Neuronal stem cell (in vitro differentiated cells): ENCODE measurements around the gene SERPINA1.

Experiments used
- DNase-seq: peaks from one replicate; pipeline ENCODE4 v3.0.0-alpha.2; 2013; ENCODE audit warnings: low spot score
- H2AFZ ChIP-seq: one replicate; pipeline ENCODE4 v1.6.1; 2013; ENCODE audit warnings: mild to moderate bottlenecking, low read length, inconsistent platforms
- H2AK5ac ChIP-seq: 2 replicates; pipeline ENCODE4 v1.6.1; 2013; ENCODE audit warnings: low read depth, mild to moderate bottlenecking, inconsistent platforms, low read length, moderate library complexity, mixed read lengths
- H2BK120ac ChIP-seq: 2 replicates; pipeline ENCODE4 v1.6.1; 2013; ENCODE audit warnings: low read depth, mild to moderate bottlenecking, inconsistent platforms, low read length, moderate library complexity, mixed read lengths
- H2BK12ac ChIP-seq: one replicate; pipeline ENCODE4 v1.6.1; 2013; ENCODE audit warnings: low read length, inconsistent platforms
- H2BK15ac ChIP-seq: 2 replicates; pipeline ENCODE4 v1.6.1; 2013; ENCODE audit warnings: mild to moderate bottlenecking, low read length, inconsistent platforms, mixed read lengths
- H2BK5ac ChIP-seq: one replicate; pipeline ENCODE4 v1.6.1; 2013; ENCODE audit warnings: inconsistent platforms, mild to moderate bottlenecking, low read length, moderate library complexity
- H3K14ac ChIP-seq: one replicate; pipeline ENCODE4 v1.6.1; 2013; ENCODE audit warnings: low read length, inconsistent platforms
- H3K18ac ChIP-seq: 2 replicates; pipeline ENCODE4 v1.6.1; 2013; ENCODE audit warnings: low read length, inconsistent platforms
- H3K23ac ChIP-seq: 2 replicates; pipeline ENCODE4 v1.6.1; 2013; ENCODE audit warnings: low read depth, mild to moderate bottlenecking, mixed read lengths, low read length, inconsistent platforms; ENCODE audit not compliant: poor library complexity
- H3K27ac ChIP-seq: replicated peaks from 3 replicates; pipeline ENCODE4 v1.5.1; 2013; ENCODE audit warnings: low read length, inconsistent platforms
- H3K27me3 ChIP-seq, 3 experiments: 2 replicates each; pipeline ENCODE4 v1.6.1; 2013; ENCODE audit warnings: low read length in 3 of 3, mild to moderate bottlenecking in 2 of 3, inconsistent platforms in 1 of 3, low read depth in 1 of 3, mixed read lengths in 1 of 3, moderate library complexity in 1 of 3; ENCODE audit not compliant: control insufficient read depth in 3 of 3, insufficient read depth in 3 of 3
- H3K36me3 ChIP-seq, 2 donors: replicated peaks in 1 of 2; 2 replicates each; pipeline ENCODE4 v1.6.1; 2013; ENCODE audit warnings: low read length in 2 of 2; ENCODE audit not compliant: control insufficient read depth in 2 of 2, insufficient read depth in 2 of 2
- H3K4ac ChIP-seq: 2 replicates; pipeline ENCODE4 v1.6.1; 2013; ENCODE audit warnings: inconsistent platforms, mild to moderate bottlenecking, low read length, moderate library complexity
- H3K4me1 ChIP-seq, 2 donors: 1 replicate in 1 of 2; 2 replicates in 1 of 2; pipeline ENCODE4 v1.6.1; 2013; ENCODE audit warnings: low read length in 2 of 2, low read depth in 1 of 2; ENCODE audit not compliant: control insufficient read depth in 2 of 2, insufficient read depth in 1 of 2
- H3K4me2 ChIP-seq: one replicate; pipeline ENCODE4 v1.6.1; 2013; ENCODE audit warnings: mild to moderate bottlenecking, low read length, inconsistent platforms; ENCODE audit not compliant: insufficient read depth, poor library complexity, severe bottlenecking
- H3K4me3 ChIP-seq, 2 donors: 2 replicates each; pipeline ENCODE4 v1.5.1; 2013; ENCODE audit warnings: low read length in 2 of 2, mild to moderate bottlenecking in 2 of 2, inconsistent platforms in 1 of 2, moderate library complexity in 1 of 2
- H3K79me1 ChIP-seq: one replicate; pipeline ENCODE4 v1.6.1; 2013; ENCODE audit warnings: low read depth, mild to moderate bottlenecking, inconsistent platforms, low read length, moderate library complexity
- H3K9ac ChIP-seq: one replicate; pipeline ENCODE4 v1.6.1; 2013; ENCODE audit warnings: mild to moderate bottlenecking, low read depth, low read length, inconsistent platforms; ENCODE audit not compliant: poor library complexity
- H3K9me3 ChIP-seq, 2 donors: replicated peaks in 1 of 2; 2 replicates each; pipeline versions ENCODE3 to v1.6.1; 2013; ENCODE audit warnings: low read length in 2 of 2, mild to moderate bottlenecking in 2 of 2, inconsistent platforms in 1 of 2, low read depth in 1 of 2, mixed read lengths in 1 of 2, moderate library complexity in 1 of 2; ENCODE audit not compliant: control insufficient read depth in 2 of 2, insufficient read depth in 1 of 2
- H4K8ac ChIP-seq: one replicate; pipeline ENCODE4 v1.6.1; 2013; ENCODE audit warnings: low read depth, mild to moderate bottlenecking, inconsistent platforms, low read length, moderate library complexity
- H4K91ac ChIP-seq: one replicate; pipeline ENCODE4 v1.6.1; 2013; ENCODE audit warnings: low read length, low read depth, mild to moderate bottlenecking, inconsistent platforms; ENCODE audit not compliant: poor library complexity
- WGBS, 2 donors: extraction: QIAGEN DNeasy Blood & Tissue Kit; methylation state at CpG; one replicate each; pipeline ENCODE4 v1.1.7; 2013; ENCODE audit warnings: missing lambda C conversion rate in 2 of 2, mixed read lengths in 1 of 2; ENCODE audit not compliant: insufficient read length in 2 of 2, insufficient replicate concordance in 1 of 2; ENCODE audit errors: extremely low coverage in 2 of 2; 5-methylcytosine and 5-hydroxymethylcytosine counted together

SERPINA1 gene

DNA sequence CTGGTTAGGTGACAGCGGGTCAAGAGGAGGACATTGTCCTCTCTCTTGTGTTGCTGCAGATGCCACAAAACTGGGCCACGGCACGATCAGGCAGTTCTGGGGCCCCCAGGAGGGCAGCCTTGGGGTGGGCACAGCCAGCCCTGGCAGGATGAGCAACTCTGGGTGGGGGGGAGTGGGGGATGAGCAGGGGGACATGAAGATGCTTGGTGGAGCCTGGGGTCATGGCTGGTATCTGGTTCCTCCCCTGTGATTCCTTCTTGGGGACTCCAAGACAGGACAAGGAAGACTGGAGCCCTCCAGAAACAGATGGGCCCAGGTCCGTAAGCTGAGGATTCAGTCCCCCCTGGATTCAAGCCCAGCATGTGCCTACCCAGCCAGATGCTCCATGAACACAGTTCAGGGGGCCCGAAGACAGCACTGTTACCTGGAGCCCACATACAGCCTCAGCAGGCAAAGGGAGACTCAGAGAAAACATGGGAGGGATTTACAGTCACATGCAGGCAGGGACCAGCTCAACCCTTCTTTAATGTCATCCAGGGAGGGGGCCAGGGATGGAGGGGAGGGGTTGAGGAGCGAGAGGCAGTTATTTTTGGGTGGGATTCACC, 10.4 kb downstream of the SERPINA1 start:
- Histone ChIP-seq H3K23ac (no peak overlapping the region), H4K91ac (no peak overlapping the region), H3K36me3 (no peaks in the 10 kb centered on the region), H3K9me3 (no peaks in the 10 kb centered on the region), H3K14ac (no peak overlapping the region), H3K4me1 (peaks cover 0 to 12% of the 10 kb centered on the region in 2 donors), H3K27me3 (no peaks in the 10 kb centered on the region), H4K8ac (no peak overlapping the region), H3K4ac (no peak overlapping the region), H2AFZ (no peak overlapping the region), H2BK15ac (no peak overlapping the region), H3K18ac (peak overlapping the region; percentile 51), H3K9ac (no peak overlapping the region), H3K79me1 (no peaks in the 10 kb centered on the region), H2AK5ac (peak overlapping the region; percentile 14), H2BK5ac (no peak overlapping the region), H2BK120ac (no peak overlapping the region), H3K4me3 (no peak overlapping the region), H3K4me2 (no peak overlapping the region), H2BK12ac (no peak overlapping the region), H3K27ac (no peak overlapping the region)
- no peak for DNase-seq
- no CpG with 5 or more reads among the region's 6 CpGs for WGBS, 2 donors

DNA sequence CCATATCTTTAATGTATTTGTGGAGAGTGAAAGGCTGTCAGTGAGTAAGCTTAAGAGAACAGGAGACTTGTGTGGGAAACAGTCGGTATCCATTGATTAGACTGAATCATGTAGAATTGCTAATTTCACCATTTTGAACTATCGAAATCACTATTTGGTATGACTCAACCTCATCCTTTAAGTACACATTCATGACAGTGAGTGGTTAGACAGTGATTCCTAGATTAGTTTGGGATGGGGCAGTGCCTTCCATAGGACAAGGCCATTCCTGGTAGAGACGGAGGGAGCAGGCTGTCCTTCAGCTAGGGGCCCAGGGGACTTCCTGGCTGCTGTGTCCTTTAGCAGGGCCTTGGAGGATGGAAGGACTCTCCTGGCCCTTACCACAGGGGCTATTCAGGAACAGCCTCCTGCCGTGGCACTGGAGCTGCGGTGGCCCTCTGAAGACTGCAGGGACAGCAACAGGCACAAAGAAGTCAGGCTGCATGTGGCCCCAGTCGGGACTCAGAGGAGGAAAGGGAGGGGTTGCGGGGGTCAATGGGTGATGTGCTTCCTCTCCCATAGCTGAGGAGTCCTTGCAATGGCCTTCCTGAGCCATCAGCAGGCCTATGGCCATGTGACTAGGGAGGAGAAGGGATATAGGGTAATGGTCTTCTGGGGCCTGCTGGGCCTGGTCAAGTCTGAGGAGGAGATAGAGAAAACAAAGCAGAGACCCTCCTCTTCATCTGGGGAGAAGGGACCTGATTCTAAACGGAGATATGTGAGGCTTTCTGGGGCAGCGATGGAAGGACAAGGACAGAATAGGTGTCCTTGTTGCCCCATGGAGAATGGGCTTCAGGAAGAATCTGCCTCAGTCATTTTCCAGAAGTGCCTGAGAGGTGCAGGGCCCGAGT, 11.2 kb downstream of the SERPINA1 start:
- H3K4me1 ChIP-seq: peaks cover 0 to 12% of the 10 kb centered on the region in 2 donors
- H2BK120ac ChIP-seq: no peak overlapping the region
- peak overlapping the region; percentile 16 for H4K91ac ChIP-seq
- peak overlapping the region; percentile 38 for H3K23ac ChIP-seq
- no peaks in the 10 kb centered on the region for H3K27me3 ChIP-seq
- H3K36me3 ChIP-seq: no peaks in the 10 kb centered on the region
- peak overlapping the region; percentile 51 for H3K18ac ChIP-seq
- no peak overlapping the region for H3K9ac ChIP-seq
- WGBS, 2 donors: no CpG with 5 or more reads among the region's 10 CpGs
- DNase-seq: no peak
- no peak overlapping the region for H2AFZ ChIP-seq
- no peak overlapping the region for H4K8ac ChIP-seq
- H2BK15ac ChIP-seq: peak overlapping the region; percentile 74
- H2AK5ac ChIP-seq: peak overlapping the region; percentile 14
- H3K27ac ChIP-seq: no peak overlapping the region
- peak overlapping the region; percentile 40 for H2BK5ac ChIP-seq
- H3K14ac ChIP-seq: no peak overlapping the region
- H2BK12ac ChIP-seq: no peak overlapping the region
- no peak overlapping the region for H3K4me3 ChIP-seq
- no peak overlapping the region for H3K4ac ChIP-seq
- H3K9me3 ChIP-seq: no peaks in the 10 kb centered on the region
- H3K79me1 ChIP-seq: no peaks in the 10 kb centered on the region
- H3K4me2 ChIP-seq: no peak overlapping the region

DNA sequence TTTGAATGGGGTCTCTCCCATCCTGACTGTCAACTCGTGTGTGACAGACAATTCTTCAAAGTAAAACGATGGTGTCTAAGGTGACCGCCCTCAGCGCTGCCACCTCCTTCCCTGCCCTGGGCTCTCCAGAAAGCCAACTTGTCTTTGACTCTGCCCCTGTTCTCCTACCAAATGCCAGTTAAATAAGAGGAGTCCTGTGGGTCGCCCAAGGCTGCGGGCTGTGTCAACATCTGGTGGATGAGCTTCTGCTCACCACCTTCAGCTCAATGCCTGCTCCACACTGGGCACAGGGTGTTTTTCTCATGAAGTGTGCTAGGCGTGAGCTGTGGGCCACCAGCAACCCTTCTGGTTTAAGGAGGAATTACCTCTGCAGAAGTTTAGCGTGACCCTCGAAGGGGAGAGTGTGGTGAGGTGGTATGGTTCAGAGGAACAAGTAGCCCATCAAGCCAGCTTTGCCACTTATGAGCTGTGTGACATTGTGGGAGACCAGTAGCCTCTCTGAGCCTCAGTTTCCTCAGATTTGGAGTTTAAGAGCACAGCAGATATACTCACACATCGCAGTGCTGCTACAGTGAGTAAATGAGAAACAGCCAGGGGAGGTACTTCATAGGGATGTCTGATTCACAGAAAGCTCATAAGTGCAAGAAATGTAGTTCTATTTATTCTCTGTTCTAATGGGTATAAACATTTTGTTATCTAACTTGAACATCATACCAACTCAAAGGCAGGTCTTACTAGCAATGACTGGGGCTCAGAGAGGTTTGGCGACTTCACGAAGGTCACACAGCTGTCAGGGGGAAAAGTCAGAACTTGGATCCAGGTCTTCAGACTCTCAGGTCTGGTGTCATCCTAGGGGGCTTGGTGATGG, 12.1 kb downstream of the SERPINA1 start:
- no peak overlapping the region for H2AFZ ChIP-seq

More for the DNA sequence above, 12.1 kb downstream of the SERPINA1 start:
- Histone ChIP-seq H3K4me2 (no peak overlapping the region), H3K4ac (no peak overlapping the region), H3K27me3 (no peaks in the 10 kb centered on the region), H2BK120ac (no peak overlapping the region), H4K91ac (no peak overlapping the region), H3K9ac (no peak overlapping the region), H4K8ac (no peak overlapping the region), H3K27ac (no peak overlapping the region), H2BK12ac (no peak overlapping the region), H3K36me3 (no peaks in the 10 kb centered on the region), H3K18ac (no peak overlapping the region), H2AK5ac (peak overlapping the region; percentile 20), H2BK15ac (no peak overlapping the region), H3K9me3 (no peaks in the 10 kb centered on the region), H3K4me1 (peaks cover 0 to 12% of the 10 kb centered on the region in 2 donors), H3K23ac (no peak overlapping the region), H3K14ac (no peak overlapping the region), H2BK5ac (no peak overlapping the region), H3K4me3 (no peak overlapping the region), H3K79me1 (no peaks in the 10 kb centered on the region)
- no peak for DNase-seq
- no CpG with 5 or more reads among the region's 12 CpGs for WGBS, 2 donors
